ENCODE results near the gene PACS2.

- TF ChIP-seq REST (IDR thresholded peaks at IDR 0.05; ENCODE audit: insufficient replicate concordance, low read depth): no peak
- TF ChIP-seq CTCF (IDR thresholded peaks at IDR 0.05; ENCODE audit: insufficient read depth, low read length): no peak
These were observed 8.8 kb upstream of the PACS2 start for GRCh38 chr14:105305791-105306190.

All from HL-60 (cell line).